GM21737 (cell line): ENCODE measurements around the gene ACY1.

Source experiments
- ATAC-seq: cut with Tn5 transposase; IDR thresholded peaks from one replicate; pipeline ENCODE4 v1.9.1; 2021; ENCODE audit warnings: mild to moderate bottlenecking, moderate library complexity; ENCODE audit not compliant: unreplicated experiment

Gene ACY1

GRCh38 chr3:51945926-51946705, 37.2 kb upstream of the ACY1 start:
- no peak for ATAC-seq

GRCh38 chr3:51946796-51947195, 36.5 kb upstream of the ACY1 start:
- no peak for ATAC-seq

- ATAC-seq: no peak
These were observed 36.0 kb upstream of the ACY1 start for GRCh38 chr3:51947215-51947900.

- ATAC-seq: no peak
These were observed 35.2 kb upstream of the ACY1 start for GRCh38 chr3:51948016-51948580.

- no peak for ATAC-seq
These were observed 34.2 kb upstream of the ACY1 start for GRCh38 chr3:51949121-51949520.

- no peak for ATAC-seq
These were observed 32.4 kb upstream of the ACY1 start for GRCh38 chr3:51950899-51951298.

GRCh38 chr3:51953445-51953844, 29.9 kb upstream of the ACY1 start:
- no peak for ATAC-seq

GRCh38 chr3:51954105-51954504, 29.2 kb upstream of the ACY1 start:
- ATAC-seq: no peak

- no peak for ATAC-seq
These were observed 28.6 kb upstream of the ACY1 start for GRCh38 chr3:51954713-51955112.

- ATAC-seq: no peak
These were observed 28.0 kb upstream of the ACY1 start, which contains the start of gene GPR62 for GRCh38 chr3:51955175-51955892. GPR62 (plus strand) TSS chr3:51955381; CDS start chr3:51955653, 272 bp downstream.

- ATAC-seq: no peak
These were observed 27.2 kb upstream of the ACY1 start for GRCh38 chr3:51955893-51956770.

- ATAC-seq: no peak
These were observed 25.7 kb upstream of the ACY1 start for GRCh38 chr3:51957520-51958205.

GRCh38 chr3:51958603-51959521, 24.5 kb upstream of the ACY1 start:
- ATAC-seq: no peak

- no peak for ATAC-seq
These were observed 23.7 kb upstream of the ACY1 start for GRCh38 chr3:51959651-51960050.

GRCh38 chr3:51960386-51960785, 22.9 kb upstream of the ACY1 start:
- no peak for ATAC-seq

- no peak for ATAC-seq
These were observed 22.3 kb upstream of the ACY1 start for GRCh38 chr3:51961011-51961410.

GRCh38 chr3:51961602-51962569, 21.4 kb upstream of the ACY1 start:
- ATAC-seq: no peak
